HCT116 (cell line): ENCODE results near the gene PRKN.

Experiments
- CEBPB ChIP-seq: IDR thresholded peaks from 2 replicates; pipeline ENCODE4 v1.6.1; 2012; ENCODE audit warnings: low read depth
- CTCF ChIP-seq, 3 experiments: fragments of 200-600 bp in 1 of 3; sonication (generic) in 1 of 3; IDR thresholded peaks in 2 of 3; conservative IDR thresholded peaks in 1 of 3; 2 replicates each; pipeline ENCODE4 v1.5.1; 2012 to 2017; ENCODE audit warnings: low read depth in 2 of 3, low read length in 2 of 3, antibody characterized with exemption in 1 of 3, borderline replicate concordance in 1 of 3, control low read depth in 1 of 3, mild to moderate bottlenecking in 1 of 3, mixed read lengths in 1 of 3, mixed run types in 1 of 3, moderate library complexity in 1 of 3; ENCODE audit not compliant: insufficient read depth in 1 of 3
- EZH2 ChIP-seq: fragments of 200-600 bp; sonication (generic); IDR thresholded peaks from 2 replicates; pipeline ENCODE4 v1.6.1; 2017; ENCODE audit warnings: antibody characterized with exemption, mixed run types
- EZH2phosphoT487 ChIP-seq: fragments of 200-600 bp; IDR thresholded peaks from 2 replicates; pipeline ENCODE4 v1.6.1; 2018; ENCODE audit warnings: antibody characterized with exemption, borderline replicate concordance
- FOSL1 ChIP-seq: IDR thresholded peaks from 2 replicates; pipeline ENCODE4 v1.6.1; 2012; ENCODE audit warnings: low read depth
- MAX ChIP-seq: IDR thresholded peaks from 2 replicates; pipeline ENCODE4 v1.6.1; 2012
- POLR2A ChIP-seq: IDR thresholded peaks from 2 replicates; pipeline ENCODE4 v1.7.0; 2011; ENCODE audit warnings: borderline replicate concordance; ENCODE audit not compliant: insufficient read depth, insufficient read length; ENCODE audit errors: extremely low read depth
- POLR2AphosphoS5 ChIP-seq: IDR thresholded peaks from 2 replicates; pipeline ENCODE4 v1.6.1; 2011; ENCODE audit warnings: mild to moderate bottlenecking, low read depth, low read length, moderate library complexity
- REST ChIP-seq: IDR thresholded peaks from 2 replicates; pipeline ENCODE4 v1.6.1; 2012; ENCODE audit warnings: low read depth
- SP1 ChIP-seq: IDR thresholded peaks from 2 replicates; pipeline ENCODE4 v1.6.1; 2012; ENCODE audit warnings: low read depth
- TCF7L2 ChIP-seq: IDR thresholded peaks from 2 replicates; pipeline ENCODE4 v1.7.0; 2011; ENCODE audit warnings: borderline replicate concordance, inconsistent platforms; ENCODE audit not compliant: insufficient read depth, insufficient read length; ENCODE audit errors: extremely low read depth
- YY1 ChIP-seq: IDR thresholded peaks from 2 replicates; pipeline ENCODE4 v1.6.1; 2011; ENCODE audit warnings: low read length, low read depth, moderate library complexity, mild to moderate bottlenecking; ENCODE audit not compliant: insufficient replicate concordance; ENCODE audit errors: extremely low read depth
- ZFX ChIP-seq: fragments of 450-650 bp; IDR thresholded peaks from 2 replicates; pipeline ENCODE4 v1.6.1; 2017
- ZNF274 ChIP-seq: fragments of 200-500 bp; sonication (Bioruptor generic); IDR thresholded peaks from 2 replicates; pipeline ENCODE4 v1.6.1; 2014; ENCODE audit warnings: mild to moderate bottlenecking, low read depth, low read length, inconsistent platforms

- TF ChIP-seq CTCF (IDR thresholded peaks at IDR 0.05 in 2 of 3, conservative IDR thresholded peaks at IDR 0.05 in 1 of 3; ENCODE audit: borderline replicate concordance in 1 of 3, insufficient read depth in 1 of 3, low read depth in 2 of 3, low read length in 2 of 3) (no peak), POLR2AphosphoS5 (no peak), CEBPB (no peak), EZH2phosphoT487 (no peak), YY1 (no peak), ZNF274 (no peak), POLR2A (no peak), REST (no peak), TCF7L2 (no peak), ZFX (no peak), MAX (no peak), FOSL1 (no peak), EZH2 (no peak), SP1 (no peak)
Observed at GRCh38 chr6:162078126-162078525, 649.4 kb downstream of the PRKN start.
